Astrocyte of the cerebellum (primary cell): ENCODE results near the gene DNASE2B.
"Not testable (repeated sequence)": the region's sequence is repeated elsewhere in the genome, so short reads cannot be mapped to it uniquely, and the experiment has no call there.

Source experiments
- DNase-seq: peaks from one replicate; pipeline ENCODE4 v3.0.0-alpha.2; 2011; ENCODE audit warnings: low read depth
- H3K4me3 ChIP-seq: 2 replicates; pipeline ENCODE4 v1.5.1; 2011; ENCODE audit warnings: mild to moderate bottlenecking, low read depth, low read length, moderate library complexity
- in situ Hi-C: cut with HindIII; loops from 2 replicates; pipeline ENCODE4 v1.10.0; 2017; ENCODE audit warnings: low sequenced_read_pairs
- TF ChIP-seq, protein P1 (sequence below): IDR thresholded peaks from 2 replicates; pipeline ENCODE4 v1.5.1; 2012; ENCODE audit warnings: low read length, low read depth, moderate library complexity, mild to moderate bottlenecking; ENCODE audit errors: missing control alignments

The DNASE2B gene

DNA sequence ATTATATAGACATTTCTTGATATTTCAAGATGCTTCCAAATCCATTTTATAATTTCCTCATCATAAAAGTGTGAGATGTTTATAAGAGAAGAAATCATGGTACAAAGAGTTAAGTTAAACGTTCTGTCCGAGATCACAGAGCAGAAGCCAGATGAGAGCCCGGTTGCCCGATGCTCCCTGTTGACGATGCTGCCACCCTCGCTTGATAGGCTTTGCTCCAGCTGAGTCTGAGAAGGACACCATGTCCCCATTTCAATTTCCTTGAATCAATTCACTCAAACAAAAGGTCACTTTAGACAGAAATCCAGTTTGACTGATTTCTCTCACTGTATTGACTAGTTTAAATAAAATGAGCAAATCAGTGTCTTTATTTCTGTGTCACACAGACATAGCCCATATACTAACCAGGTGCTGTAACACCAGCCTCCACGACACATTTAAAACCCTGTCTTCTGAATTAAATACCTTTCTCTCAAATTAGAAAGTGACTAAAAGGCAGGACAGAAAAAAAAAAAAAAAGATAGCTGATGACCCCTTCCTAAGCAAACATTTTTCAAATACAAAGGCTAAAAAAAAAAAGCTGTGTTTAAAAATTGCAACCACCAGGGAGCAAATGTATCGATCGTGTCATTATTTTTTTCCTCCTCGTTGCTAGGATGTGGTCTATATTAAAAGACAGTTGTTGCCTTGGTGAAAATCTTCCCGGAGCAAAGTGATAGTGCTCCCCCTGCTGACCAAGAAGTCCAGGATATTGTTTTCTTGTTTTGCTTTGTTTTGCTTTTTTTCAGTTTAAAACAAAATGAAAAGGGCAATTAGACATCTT lies 35.2 kb downstream of the DNASE2B start:
- no peak overlapping the region for H3K4me3 ChIP-seq
- TF ChIP-seq, protein P1, sequence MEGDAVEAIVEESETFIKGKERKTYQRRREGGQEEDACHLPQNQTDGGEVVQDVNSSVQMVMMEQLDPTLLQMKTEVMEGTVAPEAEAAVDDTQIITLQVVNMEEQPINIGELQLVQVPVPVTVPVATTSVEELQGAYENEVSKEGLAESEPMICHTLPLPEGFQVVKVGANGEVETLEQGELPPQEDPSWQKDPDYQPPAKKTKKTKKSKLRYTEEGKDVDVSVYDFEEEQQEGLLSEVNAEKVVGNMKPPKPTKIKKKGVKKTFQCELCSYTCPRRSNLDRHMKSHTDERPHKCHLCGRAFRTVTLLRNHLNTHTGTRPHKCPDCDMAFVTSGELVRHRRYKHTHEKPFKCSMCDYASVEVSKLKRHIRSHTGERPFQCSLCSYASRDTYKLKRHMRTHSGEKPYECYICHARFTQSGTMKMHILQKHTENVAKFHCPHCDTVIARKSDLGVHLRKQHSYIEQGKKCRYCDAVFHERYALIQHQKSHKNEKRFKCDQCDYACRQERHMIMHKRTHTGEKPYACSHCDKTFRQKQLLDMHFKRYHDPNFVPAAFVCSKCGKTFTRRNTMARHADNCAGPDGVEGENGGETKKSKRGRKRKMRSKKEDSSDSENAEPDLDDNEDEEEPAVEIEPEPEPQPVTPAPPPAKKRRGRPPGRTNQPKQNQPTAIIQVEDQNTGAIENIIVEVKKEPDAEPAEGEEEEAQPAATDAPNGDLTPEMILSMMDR: peak; percentile 71
- DNase-seq: peak; percentile 68
- in situ Hi-C loops: loop anchor here (10.0 kb wide), 1 partner anchor 311 kb away; no protein-coding TSS in a partner anchor

DNA sequence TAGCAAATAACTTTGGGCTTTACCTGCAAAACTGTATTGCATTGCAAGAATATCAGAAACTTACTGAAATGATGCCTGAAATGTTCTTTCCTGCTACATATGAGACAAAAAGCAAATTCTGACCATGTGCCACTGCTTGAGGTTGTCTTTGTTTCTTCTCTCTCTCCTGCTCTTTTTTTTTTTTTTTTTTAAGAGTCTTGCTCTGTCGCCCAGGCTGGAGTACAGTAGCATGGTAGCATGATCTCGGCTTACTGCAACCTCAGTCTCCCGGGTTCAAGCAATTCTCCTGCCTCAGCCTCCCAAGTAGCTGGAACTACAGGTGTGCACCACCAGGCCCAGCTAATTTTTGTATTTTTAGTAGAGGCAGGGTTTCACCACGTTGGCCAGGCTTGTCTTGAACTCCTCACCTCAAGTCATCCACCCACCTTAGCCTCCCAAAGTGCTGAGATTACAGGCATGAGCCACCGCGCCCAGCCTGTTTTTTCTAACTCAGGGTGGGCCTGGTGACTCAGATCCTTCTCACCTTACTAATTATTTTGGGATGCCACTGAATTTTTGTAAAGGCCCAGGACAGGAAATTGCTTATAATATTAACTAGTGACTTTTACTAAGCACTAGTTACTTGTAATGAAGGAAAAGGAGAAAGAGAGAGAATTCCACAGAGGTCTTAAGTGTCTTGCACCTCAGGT lies 35.9 kb downstream of the DNASE2B start:
- in situ Hi-C loops: loop anchor here (10.0 kb wide), 1 partner anchor 311 kb away; no protein-coding TSS in a partner anchor
- TF ChIP-seq, protein P1: no peak
- no peak for DNase-seq
- no peak overlapping the region for H3K4me3 ChIP-seq

DNA sequence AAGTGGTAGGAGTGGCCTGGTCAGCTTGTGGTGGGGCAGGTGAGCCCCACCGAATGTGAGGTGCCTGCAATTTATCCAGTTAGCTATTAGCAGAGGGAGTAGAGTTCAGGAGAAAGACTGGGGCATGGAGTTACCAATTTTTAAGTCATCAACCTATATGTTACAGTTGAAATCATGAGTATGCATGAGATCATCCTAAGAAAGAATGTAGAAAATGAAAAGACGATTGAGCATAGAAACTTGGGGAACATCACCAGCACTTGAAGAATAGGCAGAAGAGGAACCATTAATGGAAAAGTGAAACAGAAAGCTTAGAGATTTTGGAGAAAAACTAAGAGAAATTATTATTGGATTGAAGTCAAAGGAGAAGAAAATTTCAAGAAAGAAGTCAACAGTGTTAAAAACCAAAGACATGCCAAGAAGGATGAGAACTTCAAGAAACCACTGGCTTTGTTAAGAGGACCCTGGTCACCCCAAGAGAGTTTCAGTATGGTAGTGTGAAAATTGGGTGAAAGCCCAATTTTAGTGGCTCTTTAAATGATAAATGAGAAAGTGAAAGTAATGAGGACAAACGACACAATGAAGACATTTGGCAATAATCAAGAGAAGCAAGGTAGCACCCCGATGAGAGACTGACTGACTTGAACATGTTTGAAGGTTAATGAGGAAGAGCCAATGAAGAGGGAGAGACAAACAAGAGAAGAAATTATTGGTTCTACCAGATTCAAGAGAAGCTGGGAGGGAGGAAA lies 36.7 kb downstream of the DNASE2B start:
- H3K4me3 ChIP-seq: no peak overlapping the region
- TF ChIP-seq, protein P1: no peak
- DNase-seq: no peak
- in situ Hi-C loops: loop anchor here (5.0 to 10.0 kb wide), 3 partner anchors 293 to 523 kb away; partner anchors contain the start of gene PRKACB

DNA sequence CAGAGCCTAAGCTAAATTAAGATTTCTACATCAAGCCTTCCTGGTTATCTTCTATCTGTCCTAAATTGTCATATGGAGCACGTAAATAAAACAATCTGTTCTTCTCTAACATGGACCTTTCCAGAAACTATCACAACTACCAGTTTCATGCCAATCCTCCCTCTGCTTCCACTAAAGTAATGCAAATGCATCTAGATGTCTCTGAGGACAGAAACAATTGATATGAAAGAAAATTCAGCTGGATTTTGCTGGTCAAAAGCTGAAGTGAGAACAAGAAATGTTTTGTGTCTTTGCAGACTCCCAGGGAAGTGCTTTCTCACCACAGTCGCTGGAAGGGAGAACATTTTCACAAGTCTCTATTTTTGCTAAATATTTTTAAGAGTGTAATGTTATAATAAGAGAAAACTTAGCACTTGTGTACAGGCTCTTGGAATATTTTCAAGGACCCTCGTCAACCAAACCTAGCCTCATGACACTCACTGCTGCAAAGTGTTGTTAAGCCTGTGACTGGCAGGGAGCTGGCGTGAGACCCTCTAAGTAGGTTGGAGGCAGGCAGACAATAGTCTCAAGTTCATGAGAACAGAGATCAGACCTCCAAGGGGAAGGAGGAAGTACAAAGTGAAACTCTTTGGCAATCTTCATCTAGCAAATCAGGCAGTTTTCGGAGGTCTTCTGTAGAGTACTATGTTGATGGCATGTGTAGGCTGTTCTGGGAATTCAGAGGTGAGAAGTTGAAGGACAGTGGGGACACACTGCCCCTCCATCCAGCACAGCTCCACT lies 38.8 kb downstream of the DNASE2B start:
- no peak overlapping the region for H3K4me3 ChIP-seq
- in situ Hi-C loops: loop anchor here (5.0 to 10.0 kb wide), 3 partner anchors 295 to 525 kb away; partner anchors contain the start of gene PRKACB
- no peak for DNase-seq
- TF ChIP-seq, protein P1: no peak

DNA sequence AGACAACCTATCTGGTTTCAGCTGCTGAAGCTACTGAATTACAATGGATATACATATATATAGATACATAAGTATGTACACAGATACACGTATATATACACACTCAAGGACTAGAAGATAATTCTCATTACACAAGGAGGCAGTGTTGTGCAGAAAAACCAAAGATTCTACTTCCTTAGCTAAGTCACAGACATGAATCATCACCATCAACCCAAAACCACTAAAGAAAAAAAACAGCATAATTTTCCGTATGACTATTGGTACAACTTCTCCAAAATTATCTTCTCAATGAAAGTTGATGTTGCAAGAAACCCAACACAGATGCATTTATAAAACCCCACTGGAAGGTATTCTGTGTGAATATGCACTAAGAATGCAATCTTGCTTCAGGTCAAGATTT lies 44.0 kb downstream of the DNASE2B start:
- DNase-seq: peak; percentile 87
- TF ChIP-seq, protein P1: peak; percentile 35

DNA sequence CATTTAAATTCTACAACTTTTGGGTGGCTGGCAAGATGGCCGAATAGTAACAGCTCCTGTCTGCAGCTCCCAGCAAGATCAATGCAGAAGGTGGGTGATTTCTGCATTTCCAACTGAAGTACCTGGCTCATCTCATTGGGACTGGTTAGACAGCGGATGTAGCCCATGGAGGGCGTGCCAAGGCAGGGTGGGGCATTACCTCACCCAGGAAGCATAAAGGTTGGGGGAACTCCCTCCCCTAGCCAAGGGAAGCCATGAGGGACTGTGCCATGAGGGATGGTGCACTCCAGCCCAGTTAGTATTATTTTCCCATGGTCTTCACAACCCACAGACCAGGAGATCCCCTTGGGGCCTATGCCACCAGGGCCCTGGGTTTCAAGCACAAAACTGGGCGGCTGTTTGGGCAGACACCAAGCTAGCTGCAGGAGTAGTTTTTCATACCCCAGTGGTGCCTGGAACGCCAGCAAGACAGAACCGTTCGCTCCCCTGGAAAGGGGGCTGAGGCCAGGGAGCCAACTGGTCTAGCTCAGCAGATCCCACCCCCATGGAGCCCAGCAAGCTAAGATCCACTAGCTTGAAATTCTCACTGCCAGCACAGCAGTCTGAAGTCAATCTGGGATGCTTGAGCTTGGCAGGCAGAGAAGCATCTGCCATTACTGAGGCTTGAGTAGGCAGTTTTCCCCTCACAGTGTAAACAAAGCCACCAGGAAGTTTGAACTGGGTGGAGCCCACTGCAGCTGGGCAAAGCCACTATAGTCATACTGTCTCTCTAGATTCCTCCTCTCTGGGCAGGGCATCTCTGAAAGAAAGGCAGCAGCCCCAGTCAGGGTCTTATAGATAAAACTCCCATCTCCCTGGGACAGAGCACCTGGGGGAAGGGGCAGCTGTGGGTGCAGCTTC lies 44.7 kb downstream of the DNASE2B start:
- not testable (repeated sequence) for DNase-seq, H3K4me3 ChIP-seq

More for the DNA sequence above, 44.0 kb downstream of the DNASE2B start:
- in situ Hi-C loops: no loop called here
- H3K4me3 ChIP-seq: no peak overlapping the region

DNA sequence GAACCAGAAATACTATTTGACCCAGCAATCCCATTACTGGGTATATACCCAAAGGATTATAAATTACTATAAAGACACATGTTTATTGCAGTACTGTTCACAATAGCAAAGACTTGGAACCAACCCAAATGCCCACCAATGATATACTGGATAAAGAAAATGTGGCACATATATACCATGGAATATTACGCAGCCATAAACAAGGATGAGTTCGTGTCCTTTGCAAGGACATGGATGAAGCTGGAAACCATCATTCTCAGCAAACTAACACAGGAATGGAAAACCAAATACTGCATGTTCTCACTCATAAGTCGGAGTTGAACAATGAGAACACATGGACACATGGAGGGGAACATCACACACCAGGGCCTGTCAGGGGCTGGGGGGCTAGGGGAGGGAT lies 50.4 kb downstream of the DNASE2B start:
- DNase-seq, H3K4me3 ChIP-seq, in situ Hi-C loops: not testable (repeated sequence)

More for the DNA sequence above, 44.7 kb downstream of the DNASE2B start:
- in situ Hi-C loops: not testable (repeated sequence)
